ENCODE measurements around the gene RNF111.
"Not testable (repeated sequence)": the region's sequence is repeated elsewhere in the genome, so short reads cannot be mapped to it uniquely, and the experiment has no call there.

Gene RNF111

GRCh38 chr15:59140422-59141226 lies 153.2 kb downstream of the RNF111 start:
- no peak for DNase-seq

- DNase-seq: no peak
Observed at GRCh38 chr15:59143281-59143680, 155.8 kb downstream of the RNF111 start.

- DNase-seq: not testable (repeated sequence)
Observed at GRCh38 chr15:59144594-59144993, 157.1 kb downstream of the RNF111 start.

Data from NCI-H69 (cell line).